HepG2 (cell line): ENCODE measurements around the gene CMIP. TPM values are rescaled to one million over a fixed set of nuclear protein-coding genes. Genes with fewer than 3 reads are reported as not detected.
A peak's percentile ranks its signal among the peaks of the same experiment; 100 is the strongest.

Experiments
- ATAC-seq: fragments of 200-7000 bp; cut with Tn5 transposase; 3 replicates; pipeline ENCODE4 v1.9.1; 2020; ENCODE audit warnings: mild to moderate bottlenecking, moderate library complexity
- BruUV-seq: library from RNA; stranded (reverse); fragments of 400-500 nt; replicated peaks from 2 replicates; lab custom pipeline; 2021; lab: Mats Ljungman, UMichigan
- CTCF ChIA-PET: fragments of 300-600 bp; formaldehyde crosslinking; extraction: SDS; loops from one replicate; lab custom pipeline; 2021; ENCODE audit warnings: low total read pairs, inconsistent platforms, low intra/inter-chr PET ratio; lab: Yijun Ruan, JAX
- POLR2A ChIA-PET: fragments of 350-600 bp; sonication (Branson Sonifier 250); formaldehyde crosslinking; loops from one replicate; lab custom pipeline; 2020; ENCODE audit warnings: antibody characterized with exemption, inconsistent platforms; lab: Yijun Ruan, JAX
- DNase-seq: peaks from one replicate; pipeline ENCODE4 v3.0.0-alpha.2; 2015; ENCODE audit warnings: low spot score
- FAIRE-seq: peaks from 3 replicates; lab custom pipeline; 2011; peaks lifted over from hg19 to GRCh38; lab: Jason Lieb, UNC
- H2AFZ ChIP-seq: one replicate; pipeline ENCODE4 v1.6.1; 2011; ENCODE audit warnings: low read length, inconsistent platforms
- H3K27ac ChIP-seq: fragments of 300-600 bp; 3 replicates; pipeline ENCODE4 v1.8.0; 2011; ENCODE audit warnings: mixed run types, mild to moderate bottlenecking, mixed read lengths, low read length, inconsistent platforms; ENCODE audit not compliant: insufficient read depth; ENCODE audit errors: extremely low read length
- H3K27me3 ChIP-seq, 2 experiments: fragments of 200-600 bp in 1 of 2; 2 replicates in 1 of 2; 3 replicates in 1 of 2; pipeline versions ENCODE4 v1.6.0 to v1.8.0; 2011; ENCODE audit warnings: low read length in 2 of 2, mild to moderate bottlenecking in 2 of 2, moderate library complexity in 2 of 2, inconsistent platforms in 1 of 2; ENCODE audit not compliant: insufficient read depth in 2 of 2, control insufficient read depth in 1 of 2
- H3K36me3 ChIP-seq, 2 experiments: fragments of 200-600 bp in 1 of 2; replicated peaks in 1 of 2; 2 replicates in 1 of 2; 3 replicates in 1 of 2; pipeline versions ENCODE4 v1.5.1 to v1.8.0; 2011; ENCODE audit warnings: low read length in 2 of 2, inconsistent platforms in 1 of 2; ENCODE audit not compliant: insufficient read depth in 2 of 2, control insufficient read depth in 1 of 2
- H3K4me1 ChIP-seq: 2 replicates; pipeline ENCODE4 v1.5.1; 2012; ENCODE audit warnings: low read length, inconsistent platforms; ENCODE audit not compliant: insufficient read depth
- H3K4me2 ChIP-seq: 2 replicates; pipeline ENCODE4 v1.6.0; 2011; ENCODE audit warnings: low read depth, low read length, inconsistent platforms
- H3K4me3 ChIP-seq, 3 experiments: fragments of 200-600 bp in 1 of 3; sonication (generic), shearing (Covaris generic) in 1 of 3; replicated peaks in 1 of 3; 2 replicates each; pipeline ENCODE4 v1.5.1; 2011 to 2016; ENCODE audit warnings: low read length in 3 of 3, inconsistent platforms in 2 of 3, low read depth in 2 of 3, mild to moderate bottlenecking in 2 of 3, control low read depth in 1 of 3, mixed read lengths in 1 of 3; ENCODE audit not compliant: insufficient read depth in 1 of 3
- H3K79me2 ChIP-seq: one replicate; pipeline ENCODE4 v1.6.1; 2011; ENCODE audit warnings: low read length, inconsistent platforms; ENCODE audit not compliant: insufficient read depth
- H3K9ac ChIP-seq: 2 replicates; pipeline ENCODE4 v1.6.0; 2011; ENCODE audit warnings: mild to moderate bottlenecking, low read depth, low read length, inconsistent platforms; ENCODE audit not compliant: insufficient read depth
- H3K9me3 ChIP-seq: 2 replicates; pipeline ENCODE4 v1.5.1; 2012; ENCODE audit warnings: mild to moderate bottlenecking, low read length
- H4K20me1 ChIP-seq: 2 replicates; pipeline ENCODE4 v1.6.0; 2011; ENCODE audit warnings: inconsistent platforms, mild to moderate bottlenecking, low read length, moderate library complexity; ENCODE audit not compliant: insufficient read depth
- AGO2 ChIP-seq: fragments of 200-400 bp; formaldehyde crosslinking; optimal IDR thresholded peaks from 2 replicates; pipeline ENCODE3; 2017; ENCODE audit warnings: mild to moderate bottlenecking, low read depth, low read length, moderate library complexity
- ATF7-NPFF ChIP-seq: sonication (generic); formaldehyde crosslinking; IDR thresholded peaks from 2 replicates; pipeline ENCODE4 v1.8.1; 2023; ENCODE audit warnings: mild to moderate bottlenecking, low read depth, missing genetic modification reagents, moderate library complexity
- HIVEP1 ChIP-seq: sonication (generic); formaldehyde crosslinking; IDR thresholded peaks from 2 replicates; pipeline ENCODE4 v1.4.0; 2020; ENCODE audit warnings: mild to moderate bottlenecking, missing genetic modification reagents
- MXD4 ChIP-seq: IDR thresholded peaks from 2 replicates; pipeline ENCODE4 v1.6.1; 2016; ENCODE audit warnings: mild to moderate bottlenecking, missing biosample characterization, missing genetic modification reagents
- NFRKB ChIP-seq: fragments of 450-650 bp; IDR thresholded peaks from 2 replicates; pipeline ENCODE4 v1.6.1; 2017
- RBM22 ChIP-seq: fragments of 200-400 bp; formaldehyde crosslinking; optimal IDR thresholded peaks from 2 replicates; pipeline ENCODE3; 2017; ENCODE audit warnings: mild to moderate bottlenecking, low read length, moderate library complexity
- SPEN ChIP-seq: sonication (generic); formaldehyde crosslinking; IDR thresholded peaks from 2 replicates; pipeline ENCODE4 v1.5.1; 2020; ENCODE audit warnings: low read depth, mild to moderate bottlenecking, missing genetic modification reagents
- SSRP1 ChIP-seq: IDR thresholded peaks from 2 replicates; pipeline ENCODE4 v1.6.1; 2016; ENCODE audit warnings: control low read depth
- THAP9 ChIP-seq: sonication (generic); formaldehyde crosslinking; IDR thresholded peaks from 2 replicates; pipeline ENCODE4; 2020; ENCODE audit warnings: missing genetic modification reagents, mild to moderate bottlenecking, borderline replicate concordance
- ZBTB37 ChIP-seq: sonication (generic); formaldehyde crosslinking; IDR thresholded peaks from 2 replicates; pipeline ENCODE4 v1.4.0; 2020; ENCODE audit warnings: mild to moderate bottlenecking, missing genetic modification reagents
- ZBTB4 ChIP-seq: sonication (generic); formaldehyde crosslinking; IDR thresholded peaks from 2 replicates; pipeline ENCODE4 v1.4.0; 2020; ENCODE audit warnings: missing genetic modification reagents, mild to moderate bottlenecking, borderline replicate concordance
- ZFP82 ChIP-seq: sonication (generic); formaldehyde crosslinking; IDR thresholded peaks from 2 replicates; pipeline ENCODE4 v1.5.1; 2020; ENCODE audit warnings: mild to moderate bottlenecking, missing genetic modification reagents, borderline replicate concordance
- ZMYM2 ChIP-seq: sonication (generic); formaldehyde crosslinking; IDR thresholded peaks from 2 replicates; pipeline ENCODE4 v1.8.0; 2022; ENCODE audit warnings: mild to moderate bottlenecking, missing genetic modification reagents
- ZNF614 ChIP-seq: IDR thresholded peaks from 2 replicates; pipeline ENCODE4 v1.6.1; 2018; ENCODE audit warnings: missing biosample characterization, missing genetic modification reagents, inconsistent platforms, borderline replicate concordance
- ZNF768 ChIP-seq: sonication (generic); formaldehyde crosslinking; IDR thresholded peaks from 2 replicates; pipeline ENCODE4 v1.4.0; 2020; ENCODE audit warnings: missing genetic modification reagents
- WGBS: methylation state at CpG from one replicate; pipeline ENCODE4 v1.1.6; 2017; ENCODE audit warnings: low lambda C conversion rate; 5-methylcytosine and 5-hydroxymethylcytosine counted together
- in situ Hi-C: cut with HindIII; loops from 2 replicates; pipeline ENCODE4 v1.10.0; 2017; ENCODE audit warnings: low pct_unique_long_range_greater_than_20kb; ENCODE audit not compliant: extremely low pct_ligation_motif_present
- intact Hi-C: fragments of 100-400 bp; cut with micrococcal nuclease; formaldehyde crosslinking; loops from one replicate; pipeline ENCODE4 v1.10.0; 2022; ENCODE audit not compliant: unreplicated experiment
- polyA plus RNA-seq, 8 experiments: library from polyadenylated mRNA; depleted of rRNA in 3 of 8; stranded (reverse) in 7 of 8; unstranded in 1 of 8; fragments of >200 nt; fragmentation: Illumina TruSeq in 4 of 8; extraction: Trizol in 4 of 8; gene quantifications; 2 replicates each; pipeline versions ENCODE4 v1.2.1 to v1.2.3, GENCODE V29; 2011 to 2016; ENCODE audit warnings: low read depth in 4 of 8, missing spikeins in 1 of 8, mixed read lengths in 1 of 8; ENCODE audit not compliant: insufficient read depth in 1 of 8
- total RNA-seq, 5 experiments: library from RNA; depleted of rRNA; stranded (reverse); fragments of >200 nt; fragmentation: Illumina TruSeq; extraction: Trizol; gene quantifications; 2 replicates each; pipeline ENCODE4 v1.2.3, GENCODE V29; 2016; ENCODE audit warnings: low read depth in 1 of 5

Gene CMIP
- total and polyA plus RNA-seq, 2 of the 13 experiments (the other 11 are each of a cell fraction or from before 2014, with no cell fraction given), result 10.9 to 18.1 TPM

- TF ChIP-seq SSRP1 (CRISPR knock-in tag) (0 out of 2 replicates have a peak, but pooled peaks have one; percentile 42), MXD4 (CRISPR knock-in tag) (no peak), ZBTB4 (CRISPR knock-in tag) (no peak), HIVEP1 (CRISPR knock-in tag) (no peak), ZNF768 (CRISPR knock-in tag) (peak; percentile 51), ZBTB37 (CRISPR knock-in tag) (no peak), ATF7-NPFF (no peak)
- TF ChIP-seq, all 625 proteins: peak for 4
Observed at GRCh38 chr16:81629896-81630634, 185.5 kb downstream of the CMIP start (continued).

GRCh38 chr16:81630635-81631031 lies 186.0 kb downstream of the CMIP start:
- H3K27me3 ChIP-seq, result no peaks in the 10 kb centered on the region
- H4K20me1 ChIP-seq, result peaks cover 55% of the 10 kb centered on the region
- 97% methylated on average over 5 of the region's 5 CpGs for WGBS
- no TSS peak for BruUV-seq
- FAIRE-seq (no peak), DNase-seq (no peak), ATAC-seq (no peak)
- no peak overlapping the region for H3K4me3 ChIP-seq
- peaks cover 11 to 35% of the 10 kb centered on the region in 2 experiments; a peak in 4 of 5 replicates for H3K36me3 ChIP-seq
- ChIA-PET POLR2A (no interaction called here), CTCF (no interaction called here)
- TF ChIP-seq NFRKB (no peak), ZFP82 (CRISPR knock-in tag) (no peak), THAP9 (CRISPR knock-in tag) (no peak), AGO2 (peak; percentile 4), ZMYM2 (CRISPR knock-in tag) (no peak), ZNF614 (no peak), MXD4 (CRISPR knock-in tag) (no peak), SPEN (0 out of 2 replicates have a peak, but pooled peaks have one; percentile 26), RBM22 (peak; percentile 34)
- no peak overlapping the region for H3K4me2 ChIP-seq
- in situ Hi-C loops, result no loop called here
- H3K27ac ChIP-seq, result no peak overlapping the region
- intact Hi-C loops, result no loop called here
- H3K4me1 ChIP-seq, result peaks cover 60% of the 10 kb centered on the region
- peaks cover 29% of the 10 kb centered on the region for H3K79me2 ChIP-seq
- no peaks in the 10 kb centered on the region for H3K9me3 ChIP-seq
- no peak overlapping the region for H2AFZ ChIP-seq
- H3K9ac ChIP-seq, result no peak overlapping the region
